Hepatocyte (in vitro differentiated cells): Measurements from ENCODE around the gene TGFB1I1. TPM values are rescaled to one million over a fixed set of nuclear protein-coding genes. Genes with fewer than 3 reads are reported as not detected.
"Not testable (repeated sequence)": the region's sequence is repeated elsewhere in the genome, so short reads cannot be mapped to it uniquely, and the experiment has no call there.

ENCODE experiments used
- DNase-seq: peaks from one replicate; pipeline ENCODE4 v3.0.0-alpha.2; 2016; ENCODE audit warnings: low spot score
- H2AFZ ChIP-seq: fragments of 200-600 bp; sonication (generic); 2 replicates; pipeline ENCODE4 v1.6.0; 2016; ENCODE audit warnings: antibody characterized with exemption, mild to moderate bottlenecking
- H3K27ac ChIP-seq: fragments of 200-600 bp; sonication (generic); 2 replicates; pipeline ENCODE4 v1.5.1; 2016; ENCODE audit warnings: mild to moderate bottlenecking
- H3K27me3 ChIP-seq: fragments of 200-600 bp; sonication (generic); 2 replicates; pipeline ENCODE4 v1.6.1; 2016
- H3K36me3 ChIP-seq: fragments of 200-600 bp; sonication (generic); replicated peaks from 2 replicates; pipeline ENCODE4 v1.5.1; 2016; ENCODE audit warnings: low read depth; ENCODE audit not compliant: insufficient read depth
- H3K4me1 ChIP-seq: fragments of 200-600 bp; sonication (generic); 2 replicates; pipeline ENCODE4 v1.5.1; 2016; ENCODE audit warnings: mild to moderate bottlenecking, moderate library complexity; ENCODE audit not compliant: insufficient read depth
- H3K4me2 ChIP-seq: fragments of 200-600 bp; sonication (generic); 2 replicates; pipeline ENCODE4 v1.6.0; 2016
- H3K4me3 ChIP-seq: fragments of 200-600 bp; sonication (generic); 2 replicates; pipeline ENCODE4 v1.5.1; 2016; ENCODE audit warnings: mild to moderate bottlenecking
- H3K79me2 ChIP-seq: fragments of 200-600 bp; sonication (generic); 2 replicates; pipeline ENCODE4 v1.6.0; 2017; ENCODE audit warnings: mild to moderate bottlenecking
- H3K9me2 ChIP-seq: fragments of 200-600 bp; sonication (generic); replicated peaks from 2 replicates; pipeline ENCODE4 v1.6.0; 2017; ENCODE audit warnings: mild to moderate bottlenecking; ENCODE audit not compliant: insufficient read depth
- H3K9me3 ChIP-seq: fragments of 200-600 bp; sonication (generic); 2 replicates; pipeline ENCODE4 v1.5.1; 2016; ENCODE audit warnings: low read depth, mild to moderate bottlenecking
- H4K20me1 ChIP-seq: fragments of 200-600 bp; sonication (generic); 2 replicates; pipeline ENCODE4 v1.6.0; 2016; ENCODE audit warnings: mild to moderate bottlenecking; ENCODE audit not compliant: insufficient read depth, poor library complexity, severe bottlenecking
- CTCF ChIP-seq: fragments of 200-600 bp; sonication (generic); IDR thresholded peaks from 2 replicates; pipeline ENCODE4 v1.5.1; 2016; ENCODE audit warnings: antibody characterized with exemption, mild to moderate bottlenecking; ENCODE audit not compliant: poor library complexity
- EZH2 ChIP-seq: fragments of 200-600 bp; sonication (generic); IDR thresholded peaks from 2 replicates; pipeline ENCODE4 v1.6.1; 2016; ENCODE audit warnings: antibody characterized with exemption, mild to moderate bottlenecking, borderline replicate concordance
- EZH2phosphoT487 ChIP-seq: fragments of 200-600 bp; sonication (generic); IDR thresholded peaks from one replicate; pipeline ENCODE4 v1.6.1; 2018; ENCODE audit warnings: antibody characterized with exemption, mild to moderate bottlenecking, low read depth, moderate library complexity; ENCODE audit not compliant: unreplicated experiment, severe bottlenecking
- WGBS: methylation state at CpG from one replicate; pipeline ENCODE4 v1.1.6; 2016; ENCODE audit warnings: low lambda C conversion rate; ENCODE audit errors: missing lambda C conversion rate; 5-methylcytosine and 5-hydroxymethylcytosine counted together
- polyA plus RNA-seq: library from polyadenylated mRNA; unstranded; fragments of >200 nt; fragmentation: Nextera tagmentation; extraction: Ambion mirVana; gene quantifications from 2 replicates; pipeline ENCODE4 v1.2.1, GENCODE V29; 2016
- total RNA-seq: library from RNA; depleted of rRNA; stranded (reverse); fragments of >200 nt; gene quantifications from 2 replicates; pipeline ENCODE4 v1.2.3, GENCODE V29; 2014

TGFB1I1 gene
- total and polyA plus RNA-seq, 2 experiments from 2014 or later, result 15.7 to 34.8 TPM

- H3K4me2 ChIP-seq, result no peak overlapping the region
- no peak for TF ChIP-seq EZH2
- no peak for TF ChIP-seq EZH2phosphoT487
- peaks cover 12% of the 10 kb centered on the region for H3K4me1 ChIP-seq
- no peak overlapping the region for H3K4me3 ChIP-seq
- no peak overlapping the region for H3K27ac ChIP-seq
- H3K9me2 ChIP-seq, result no peaks in the 10 kb centered on the region
- H3K36me3 ChIP-seq, result no peaks in the 10 kb centered on the region
- no peaks in the 10 kb centered on the region for H3K79me2 ChIP-seq
- no peak for DNase-seq
- H2AFZ ChIP-seq, result no peak overlapping the region
- H3K9me3 ChIP-seq, result no peaks in the 10 kb centered on the region
- H4K20me1 ChIP-seq, result no peaks in the 10 kb centered on the region
- WGBS, result 98% methylated on average over 9 of the region's 9 CpGs
- H3K27me3 ChIP-seq, result no peaks in the 10 kb centered on the region
Measured at GRCh38 chr16:31479751-31480150, 7.8 kb downstream of the TGFB1I1 start.

- Histone ChIP-seq H4K20me1 (no peaks in the 10 kb centered on the region), H3K4me3 (no peak overlapping the region), H3K4me1 (peaks cover 16% of the 10 kb centered on the region), H2AFZ (no peak overlapping the region), H3K27ac (no peak overlapping the region), H3K27me3 (no peaks in the 10 kb centered on the region), H3K79me2 (no peaks in the 10 kb centered on the region), H3K36me3 (no peaks in the 10 kb centered on the region), H3K9me3 (no peaks in the 10 kb centered on the region), H3K4me2 (no peak overlapping the region), H3K9me2 (no peaks in the 10 kb centered on the region)
- DNase-seq, result no peak
- 69% methylated on average over 7 of the region's 7 CpGs for WGBS
- TF ChIP-seq EZH2 (no peak), CTCF (no peak)
Measured at GRCh38 chr16:31480851-31481536, 9.0 kb downstream of the TGFB1I1 start.

GRCh38 chr16:31483081-31483480, 11.1 kb downstream of the TGFB1I1 start, which contains the start of gene SLC5A2:
TSS of gene SLC5A2 (plus strand) at chr16:31483123. CDS start at chr16:31483137, 14 bp downstream.
- Histone ChIP-seq H2AFZ (no peak within 1 kb of the TSS), H3K9me2 (no peaks in the 10 kb centered on the region), H3K4me2 (no peak within 1 kb of the TSS), H3K27ac (peak within 1 kb of the TSS; percentile 77), H3K4me1 (peaks cover 18% of the 10 kb centered on the region), H3K9me3 (no peaks in the 10 kb centered on the region), H3K4me3 (no peak within 1 kb of the TSS), H3K27me3 (no peaks in the 10 kb centered on the region), H4K20me1 (no peaks in the 10 kb centered on the region), H3K79me2 (no peaks in the 10 kb centered on the region), H3K36me3 (no peaks in the 10 kb centered on the region)
- 93% methylated on average over 4 of the region's 4 CpGs for WGBS
- TF ChIP-seq EZH2phosphoT487 (no peak), CTCF (no peak), EZH2 (no peak)
- DNase-seq, result no peak

- not testable (repeated sequence) for H3K27me3 ChIP-seq, DNase-seq, H2AFZ ChIP-seq, H3K4me3 ChIP-seq, H3K79me2 ChIP-seq, H3K36me3 ChIP-seq, H3K9me3 ChIP-seq, H4K20me1 ChIP-seq, H3K9me2 ChIP-seq
- peak overlapping the region; percentile 77 for H3K27ac ChIP-seq
- H3K4me1 ChIP-seq, result peaks cover 25% of the 10 kb centered on the region
- 79% methylated on average over 4 of the region's 4 CpGs for WGBS
- H3K4me2 ChIP-seq, result peak overlapping the region; percentile 58
Measured at GRCh38 chr16:31484048-31484447, 12.1 kb downstream of the TGFB1I1 start.
